Caco-2 (cell line): ENCODE data around the gene FAM135A. TPM values are rescaled to one million over a fixed set of nuclear protein-coding genes. Genes with fewer than 3 reads are reported as not detected.
"Not testable (repeated sequence)": the region's sequence is repeated elsewhere in the genome, so short reads cannot be mapped to it uniquely, and the experiment has no call there.

Experiments
- BruUV-seq: library from RNA; stranded (reverse); fragments of 400-500 nt; replicated peaks from 2 replicates; lab custom pipeline; 2021; lab: Mats Ljungman, UMichigan
- CTCF ChIA-PET: fragments of 300-600 bp; sonication (Branson Sonifier 250); formaldehyde crosslinking; loops from one replicate; lab custom pipeline; 2022; ENCODE audit warnings: antibody characterized with exemption; lab: Charles Lee
- POLR2A ChIA-PET: fragments of 300-600 bp; sonication (Branson Sonifier 250); formaldehyde crosslinking; loops from one replicate; lab custom pipeline; 2022; ENCODE audit warnings: antibody characterized with exemption; lab: Charles Lee
- DNase-seq, 2 experiments: peaks; one replicate each; pipeline versions ENCODE4 v3.0.0 to v3.0.0-alpha.2; 2020 to 2022
- H3K27me3 ChIP-seq: replicated peaks from 2 replicates; pipeline ENCODE4 v1.6.0; 2011; ENCODE audit warnings: low read length; ENCODE audit not compliant: control insufficient read depth, insufficient read depth
- H3K36me3 ChIP-seq: 2 replicates; pipeline ENCODE4 v1.5.1; 2011; ENCODE audit warnings: low read length; ENCODE audit not compliant: control insufficient read depth, insufficient read depth
- H3K4me1 ChIP-seq: fragments of 250-450 bp; sonication (Bioruptor Pico); 2 replicates; pipeline ENCODE4 v1.5.1; 2020; ENCODE audit warnings: mild to moderate bottlenecking
- H3K4me3 ChIP-seq: 2 replicates; pipeline ENCODE4 v1.5.1; 2011; ENCODE audit warnings: low read depth, mild to moderate bottlenecking, control low read depth, low read length
- H3K9me3 ChIP-seq: fragments of 250-450 bp; sonication (Bioruptor Pico); 2 replicates; pipeline ENCODE4 v1.5.1; 2020; ENCODE audit warnings: mild to moderate bottlenecking, moderate library complexity
- H3K27ac Mint-ChIP-seq: one replicate; pipeline ENCODE4 v1.8.0; 2022; ENCODE audit warnings: mixed read lengths; ENCODE audit not compliant: unreplicated experiment
- H3K27me3 Mint-ChIP-seq: one replicate; pipeline ENCODE4 v1.8.0; 2022; ENCODE audit warnings: mixed read lengths; ENCODE audit not compliant: insufficient read depth, unreplicated experiment
- H3K36me3 Mint-ChIP-seq: one replicate; pipeline ENCODE4 v1.8.0; 2022; ENCODE audit warnings: mild to moderate bottlenecking, mixed read lengths; ENCODE audit not compliant: insufficient read depth, unreplicated experiment
- H3K4me1 Mint-ChIP-seq: one replicate; pipeline ENCODE4 v1.8.0; 2022; ENCODE audit warnings: low read depth, mixed read lengths; ENCODE audit not compliant: unreplicated experiment
- H3K4me3 Mint-ChIP-seq: one replicate; pipeline ENCODE4 v1.8.0; 2022; ENCODE audit warnings: mild to moderate bottlenecking, moderate library complexity, mixed read lengths; ENCODE audit not compliant: unreplicated experiment
- H3K9me3 Mint-ChIP-seq: one replicate; pipeline ENCODE4 v1.8.0; 2022; ENCODE audit warnings: mixed read lengths; ENCODE audit not compliant: unreplicated experiment
- intact Hi-C: fragments of 100-400 bp; cut with micrococcal nuclease; formaldehyde crosslinking; loops from one replicate; pipeline ENCODE4 v1.10.0; 2022; ENCODE audit not compliant: unreplicated experiment
- total RNA-seq: library from RNA; stranded (reverse); gene quantifications from 2 replicates; pipeline ENCODE4 v1.2.3, GENCODE V29; 2022
- TF ChIP-seq, protein P1 (sequence below), 2 experiments: fragments of 200-600 bp in 1 of 2; IDR thresholded peaks; 1 replicate in 1 of 2; 2 replicates in 1 of 2; pipeline versions ENCODE4 v1.5.1 to v1.8.0; 2011 to 2022; ENCODE audit warnings: antibody characterized with exemption in 1 of 2, control low read depth in 1 of 2, inconsistent platforms in 1 of 2, low read depth in 1 of 2, low read length in 1 of 2, mild to moderate bottlenecking in 1 of 2, moderate library complexity in 1 of 2; ENCODE audit not compliant: insufficient read depth in 1 of 2, severe bottlenecking in 1 of 2, unreplicated experiment in 1 of 2

Gene FAM135A
- total RNA-seq, 1 experiment from 2014 or later = 18.7 TPM

DNA sequence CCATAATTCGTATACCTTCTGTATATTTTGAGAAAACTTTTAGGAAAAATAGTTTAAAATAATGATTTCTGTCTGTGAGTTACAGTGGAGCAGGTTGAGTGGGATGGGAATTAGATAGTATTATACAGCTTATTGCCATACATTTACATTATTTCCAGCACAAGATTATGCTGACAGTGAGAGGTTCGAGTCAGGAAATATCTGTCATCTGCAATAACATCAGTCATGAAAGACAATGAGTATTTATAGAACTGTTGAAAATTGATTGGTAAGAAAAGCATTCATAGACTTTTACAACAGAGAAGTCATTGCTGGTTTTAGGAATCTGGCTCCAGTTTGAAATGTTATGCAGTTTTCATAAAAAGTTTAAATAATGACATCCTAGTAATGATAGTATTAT, 45.9 kb downstream of the FAM135A start:
- DNase-seq = no peak
- H3K36me3 ChIP-seq = no peaks in the 10 kb centered on the region
- Mint-ChIP-seq H3K36me3 (peaks cover 6% of the 10 kb centered on the region), H3K27me3 (no peaks in the 10 kb centered on the region), H3K4me3 (no peak overlapping the region), H3K9me3 (no peaks in the 10 kb centered on the region), H3K4me1 (no peaks in the 10 kb centered on the region), H3K27ac (no peak overlapping the region)
- no peaks in the 10 kb centered on the region for H3K4me1 ChIP-seq
- POLR2A ChIA-PET = no interaction called here
- no TSS peak for BruUV-seq
- TF ChIP-seq, protein P1, sequence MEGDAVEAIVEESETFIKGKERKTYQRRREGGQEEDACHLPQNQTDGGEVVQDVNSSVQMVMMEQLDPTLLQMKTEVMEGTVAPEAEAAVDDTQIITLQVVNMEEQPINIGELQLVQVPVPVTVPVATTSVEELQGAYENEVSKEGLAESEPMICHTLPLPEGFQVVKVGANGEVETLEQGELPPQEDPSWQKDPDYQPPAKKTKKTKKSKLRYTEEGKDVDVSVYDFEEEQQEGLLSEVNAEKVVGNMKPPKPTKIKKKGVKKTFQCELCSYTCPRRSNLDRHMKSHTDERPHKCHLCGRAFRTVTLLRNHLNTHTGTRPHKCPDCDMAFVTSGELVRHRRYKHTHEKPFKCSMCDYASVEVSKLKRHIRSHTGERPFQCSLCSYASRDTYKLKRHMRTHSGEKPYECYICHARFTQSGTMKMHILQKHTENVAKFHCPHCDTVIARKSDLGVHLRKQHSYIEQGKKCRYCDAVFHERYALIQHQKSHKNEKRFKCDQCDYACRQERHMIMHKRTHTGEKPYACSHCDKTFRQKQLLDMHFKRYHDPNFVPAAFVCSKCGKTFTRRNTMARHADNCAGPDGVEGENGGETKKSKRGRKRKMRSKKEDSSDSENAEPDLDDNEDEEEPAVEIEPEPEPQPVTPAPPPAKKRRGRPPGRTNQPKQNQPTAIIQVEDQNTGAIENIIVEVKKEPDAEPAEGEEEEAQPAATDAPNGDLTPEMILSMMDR (IDR thresholded peaks at IDR 0.05; ENCODE audit: insufficient read depth in 1 of 2, low read depth in 1 of 2, low read length in 1 of 2, severe bottlenecking in 1 of 2, unreplicated experiment in 1 of 2) = no peak
- intact Hi-C loops = no loop called here
- CTCF ChIA-PET = interaction anchor here (0.6 kb wide), 1 partner anchor 23 kb away, joined by 4 read pairs; no protein-coding TSS in a partner anchor
- H3K27me3 ChIP-seq = no peaks in the 10 kb centered on the region
- H3K4me3 ChIP-seq = no peak overlapping the region
- no peaks in the 10 kb centered on the region for H3K9me3 ChIP-seq

DNA sequence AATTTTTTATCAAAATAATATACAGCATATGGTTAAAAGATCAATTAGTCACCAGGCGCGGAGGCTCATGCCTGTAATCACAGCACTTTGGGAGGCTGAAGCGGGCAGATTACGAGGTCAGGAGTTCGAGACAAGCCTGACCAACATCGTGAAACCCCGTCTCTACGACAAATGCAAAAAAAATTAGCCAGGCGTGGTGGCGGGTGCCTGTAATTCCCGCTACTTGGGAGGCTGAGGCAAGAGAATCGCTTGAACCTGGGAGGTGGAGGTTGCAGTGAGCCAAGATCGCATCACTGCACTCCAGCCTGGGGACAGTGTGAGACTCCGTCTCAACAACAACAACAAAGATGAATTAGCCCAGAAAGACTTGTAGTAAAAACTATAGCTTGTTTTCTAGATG, 46.4 kb downstream of the FAM135A start:
- intact Hi-C loops, H3K9me3 Mint-ChIP-seq, H3K4me3 Mint-ChIP-seq, H3K9me3 ChIP-seq, BruUV-seq, H3K4me3 ChIP-seq, H3K36me3 Mint-ChIP-seq, H3K27me3 ChIP-seq, H3K4me1 ChIP-seq, H3K27ac Mint-ChIP-seq, H3K36me3 ChIP-seq, H3K4me1 Mint-ChIP-seq, DNase-seq, POLR2A ChIA-PET, H3K27me3 Mint-ChIP-seq: not testable (repeated sequence)
- CTCF ChIA-PET = interaction anchor here (0.6 kb wide), 1 partner anchor 24 kb away, joined by 4 read pairs; no protein-coding TSS in a partner anchor

DNA sequence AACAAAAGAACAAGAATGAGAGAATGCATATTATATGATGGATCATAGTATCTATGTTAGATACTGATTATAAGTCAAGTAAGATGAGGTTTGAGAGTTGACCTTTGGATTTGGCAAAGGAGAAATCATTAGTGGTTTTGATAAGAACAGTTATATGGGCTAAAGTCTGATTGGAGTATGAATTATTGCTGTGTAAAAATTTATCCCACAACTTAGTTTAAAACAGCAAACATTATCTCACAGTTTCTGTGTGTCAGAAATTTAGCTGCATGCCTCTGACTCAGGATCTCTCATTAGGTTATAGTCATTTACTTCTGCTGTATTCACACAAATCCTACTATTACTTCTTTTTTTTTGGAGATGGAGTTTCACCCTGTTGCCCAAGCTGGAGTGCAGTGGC, 56.7 kb downstream of the FAM135A start:
- Mint-ChIP-seq H3K9me3 (no peaks in the 10 kb centered on the region), H3K27ac (no peak overlapping the region), H3K4me3 (no peak overlapping the region), H3K27me3 (no peaks in the 10 kb centered on the region), H3K4me1 (peaks cover 13% of the 10 kb centered on the region), H3K36me3 (peaks cover 16% of the 10 kb centered on the region)
- ChIA-PET POLR2A (no interaction called here), CTCF (no interaction called here)
- intact Hi-C loops = no loop called here
- no TSS peak for BruUV-seq
- Histone ChIP-seq H3K4me1 (no peaks in the 10 kb centered on the region), H3K36me3 (peaks cover 1% of the 10 kb centered on the region; the same call in 1 of the 2 replicates), H3K27me3 (no peaks in the 10 kb centered on the region), H3K9me3 (no peaks in the 10 kb centered on the region), H3K4me3 (no peak overlapping the region)
- TF ChIP-seq, protein P1 (IDR thresholded peaks at IDR 0.05; ENCODE audit: insufficient read depth in 1 of 2, low read depth in 1 of 2, low read length in 1 of 2, severe bottlenecking in 1 of 2, unreplicated experiment in 1 of 2) = no peak
- no peak for DNase-seq

DNA sequence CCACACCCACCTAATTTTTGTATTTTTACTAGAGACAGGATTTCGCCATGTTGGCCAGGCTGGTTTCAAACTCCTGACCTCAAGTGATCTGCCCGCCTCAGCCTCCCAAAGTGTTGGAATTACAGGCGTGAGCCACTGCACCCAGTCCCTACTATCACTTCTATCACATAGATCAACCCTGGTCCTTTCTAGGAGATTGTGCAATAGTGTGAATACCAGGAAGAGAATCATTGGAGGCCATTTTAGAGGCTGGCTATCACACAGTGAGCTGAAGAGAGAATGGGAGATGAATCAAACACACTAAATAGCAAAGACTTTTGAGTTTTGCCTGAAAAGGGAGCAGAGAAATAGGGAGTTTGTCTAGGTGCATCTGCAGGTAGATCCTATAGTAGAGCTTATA, 57.2 kb downstream of the FAM135A start:
- BruUV-seq, H3K27me3 Mint-ChIP-seq, H3K4me1 ChIP-seq, H3K4me3 Mint-ChIP-seq, H3K27ac Mint-ChIP-seq, H3K4me3 ChIP-seq, H3K9me3 Mint-ChIP-seq, intact Hi-C loops, POLR2A ChIA-PET, H3K27me3 ChIP-seq, CTCF ChIA-PET, H3K9me3 ChIP-seq, DNase-seq, H3K36me3 ChIP-seq: not testable (repeated sequence)
- Mint-ChIP-seq H3K4me1 (peaks cover 13% of the 10 kb centered on the region), H3K36me3 (peaks cover 14% of the 10 kb centered on the region)
